Suprapubic skin (tissue), 4 donors: ENCODE measurements around the gene CHIT1.

Experiments used
- CTCF ChIP-seq, 2 donors: fragments of 200-600 bp in 1 of 2; fragments of 450-650 bp in 1 of 2; sonication (generic) in 1 of 2; IDR thresholded peaks; one replicate each; pipeline ENCODE4 v1.5.1; 2016 to 2019; ENCODE audit warnings: antibody characterized with exemption in 2 of 2, mild to moderate bottlenecking in 1 of 2, moderate library complexity in 1 of 2
- EP300 ChIP-seq: sonication (generic); formaldehyde crosslinking; IDR thresholded peaks from one replicate; pipeline ENCODE4 v1.6.1; 2017; ENCODE audit warnings: antibody characterized with exemption
- POLR2A ChIP-seq, 2 donors: fragments of 450-650 bp; IDR thresholded peaks; one replicate each; pipeline ENCODE4 v1.6.1; 2017; ENCODE audit warnings: antibody characterized with exemption in 2 of 2, mild to moderate bottlenecking in 2 of 2, moderate library complexity in 2 of 2
- POLR2AphosphoS5 ChIP-seq, 3 donors: sonication (generic); formaldehyde crosslinking; IDR thresholded peaks; one replicate each; pipeline ENCODE4 v1.6.1; 2017; ENCODE audit warnings: antibody characterized with exemption in 3 of 3

- no peak for TF ChIP-seq CTCF (IDR thresholded peaks at IDR 0.05)
- no peak for TF ChIP-seq EP300
- TF ChIP-seq POLR2AphosphoS5 (IDR thresholded peaks at IDR 0.05) = no peak
- no peak for TF ChIP-seq POLR2A (IDR thresholded peaks at IDR 0.05)
Observed at GRCh38 chr1:203180611-203181330, 48.7 kb downstream of the CHIT1 start.
